GM13977 (cell line): ENCODE data around the gene LGR6.
A peak's percentile ranks its signal among the peaks of the same experiment; 100 is the strongest.
"Not testable (repeated sequence)": the region's sequence is repeated elsewhere in the genome, so short reads cannot be mapped to it uniquely, and the experiment has no call there.

ENCODE experiments used
- DNase-seq: peaks from one replicate; pipeline ENCODE4 v3.0.0; 2012; ENCODE audit warnings: low spot score
- in situ Hi-C: fragments of 300-500 bp; cut with MboI; formaldehyde crosslinking; loops from one replicate; pipeline ENCODE4 v1.12.0; 2022; ENCODE audit warnings: low sequenced_read_pairs, low pct_unique_long_range_greater_than_20kb, mixed read lengths, inconsistent platforms; ENCODE audit not compliant: unreplicated experiment
- TF ChIP-seq, protein P1 (sequence below): IDR thresholded peaks from 2 replicates; pipeline ENCODE4 v1.5.1; 2012; ENCODE audit warnings: mild to moderate bottlenecking, control low read depth; ENCODE audit not compliant: insufficient read depth; ENCODE audit errors: extremely low read depth, missing control alignments

LGR6 gene

GRCh38 chr1:202187697-202188407 lies 5.7 kb upstream of the LGR6 start:
- TF ChIP-seq, protein P1, sequence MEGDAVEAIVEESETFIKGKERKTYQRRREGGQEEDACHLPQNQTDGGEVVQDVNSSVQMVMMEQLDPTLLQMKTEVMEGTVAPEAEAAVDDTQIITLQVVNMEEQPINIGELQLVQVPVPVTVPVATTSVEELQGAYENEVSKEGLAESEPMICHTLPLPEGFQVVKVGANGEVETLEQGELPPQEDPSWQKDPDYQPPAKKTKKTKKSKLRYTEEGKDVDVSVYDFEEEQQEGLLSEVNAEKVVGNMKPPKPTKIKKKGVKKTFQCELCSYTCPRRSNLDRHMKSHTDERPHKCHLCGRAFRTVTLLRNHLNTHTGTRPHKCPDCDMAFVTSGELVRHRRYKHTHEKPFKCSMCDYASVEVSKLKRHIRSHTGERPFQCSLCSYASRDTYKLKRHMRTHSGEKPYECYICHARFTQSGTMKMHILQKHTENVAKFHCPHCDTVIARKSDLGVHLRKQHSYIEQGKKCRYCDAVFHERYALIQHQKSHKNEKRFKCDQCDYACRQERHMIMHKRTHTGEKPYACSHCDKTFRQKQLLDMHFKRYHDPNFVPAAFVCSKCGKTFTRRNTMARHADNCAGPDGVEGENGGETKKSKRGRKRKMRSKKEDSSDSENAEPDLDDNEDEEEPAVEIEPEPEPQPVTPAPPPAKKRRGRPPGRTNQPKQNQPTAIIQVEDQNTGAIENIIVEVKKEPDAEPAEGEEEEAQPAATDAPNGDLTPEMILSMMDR: no peak
- no peak for DNase-seq
- in situ Hi-C loops: loop anchor here (25.0 kb wide), 1 partner anchor 524 kb away; the partner anchor contains the start of gene SYT2

DNA sequence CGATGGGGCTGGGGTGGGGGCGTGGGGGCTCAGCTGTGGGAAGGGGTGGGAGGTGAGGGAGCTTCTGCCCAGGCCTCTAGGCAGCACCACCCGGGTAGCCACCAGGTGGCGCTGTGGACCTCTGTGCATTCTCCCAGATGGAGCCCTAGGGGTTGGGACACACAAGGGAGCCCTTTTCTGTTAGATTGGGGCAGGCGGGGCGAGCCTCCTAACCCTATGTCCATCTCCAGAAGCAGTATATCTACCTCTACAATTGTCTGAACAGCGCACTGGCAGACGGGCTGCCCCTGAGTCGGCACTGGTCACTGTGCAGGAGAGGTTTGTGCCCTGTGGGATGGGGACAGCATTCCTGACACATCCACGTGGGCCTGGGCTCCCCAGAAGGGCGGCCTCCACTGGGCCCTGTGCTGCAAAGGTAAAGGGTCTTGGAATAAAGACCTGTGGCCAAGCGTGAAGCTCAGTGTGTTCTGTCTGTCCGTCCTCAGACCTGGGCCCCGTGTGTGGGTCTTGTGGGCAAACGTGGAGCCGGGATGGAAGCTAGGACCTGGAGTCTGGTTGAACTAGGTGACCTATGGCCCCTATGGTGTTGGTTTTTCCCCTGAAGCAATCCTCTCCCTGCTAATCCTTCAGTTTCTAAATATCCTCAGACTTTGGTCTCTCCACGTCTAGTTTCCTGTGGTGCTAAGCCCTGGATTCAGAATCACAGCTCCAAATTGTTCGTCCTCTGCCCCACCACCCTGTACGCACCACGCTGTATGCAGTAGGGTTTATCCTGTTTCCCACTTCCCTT lies 4.4 kb upstream of the LGR6 start:
- peak; percentile 58 for DNase-seq
- in situ Hi-C loops: loop anchor here (25.0 kb wide), 1 partner anchor 523 kb away; the partner anchor contains the start of gene SYT2
- TF ChIP-seq, protein P1: peak; percentile 82

DNA sequence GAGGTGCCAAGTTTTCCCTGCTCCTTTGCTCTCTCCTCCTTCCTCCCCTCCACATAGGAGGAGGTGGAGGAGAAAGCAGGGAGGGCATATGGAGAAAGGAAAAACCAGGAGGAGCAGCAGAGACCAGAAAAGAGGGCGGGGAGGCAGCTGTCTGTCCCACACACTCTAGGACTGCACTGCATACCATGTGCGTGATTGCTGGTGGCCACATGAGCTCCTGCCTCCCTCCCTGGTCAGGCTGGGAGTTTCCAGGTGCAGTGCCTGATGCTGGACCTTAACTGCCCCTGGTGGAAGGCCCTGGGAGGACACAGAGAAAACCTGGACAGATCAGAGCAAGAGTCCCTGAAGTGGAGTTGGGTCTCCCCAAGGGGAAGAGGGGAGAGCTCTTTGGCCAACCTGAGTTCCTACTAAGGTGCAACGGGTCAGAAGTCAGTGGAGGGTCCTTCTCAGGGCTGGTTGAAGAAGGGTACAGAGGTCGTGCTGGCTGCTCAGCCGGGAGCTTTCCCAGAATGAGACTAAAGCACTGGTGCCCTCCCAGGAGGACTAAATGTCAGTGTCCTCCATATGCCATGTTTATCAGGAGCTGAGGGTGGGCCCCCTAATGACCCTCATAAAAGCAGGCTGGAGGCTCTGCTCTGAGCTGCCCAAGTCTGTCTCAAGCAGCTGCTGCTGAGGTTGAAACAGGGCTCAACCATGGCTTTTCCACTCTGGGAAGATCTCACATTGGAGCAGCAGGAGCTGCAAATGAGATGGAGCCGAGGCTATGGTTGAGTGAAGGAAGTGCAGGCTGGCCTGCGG lies 3.5 kb upstream of the LGR6 start:
- in situ Hi-C loops: loop anchor here (25.0 kb wide), 1 partner anchor 522 kb away; the partner anchor contains the start of gene SYT2
- no peak for DNase-seq
- TF ChIP-seq, protein P1: no peak

DNA sequence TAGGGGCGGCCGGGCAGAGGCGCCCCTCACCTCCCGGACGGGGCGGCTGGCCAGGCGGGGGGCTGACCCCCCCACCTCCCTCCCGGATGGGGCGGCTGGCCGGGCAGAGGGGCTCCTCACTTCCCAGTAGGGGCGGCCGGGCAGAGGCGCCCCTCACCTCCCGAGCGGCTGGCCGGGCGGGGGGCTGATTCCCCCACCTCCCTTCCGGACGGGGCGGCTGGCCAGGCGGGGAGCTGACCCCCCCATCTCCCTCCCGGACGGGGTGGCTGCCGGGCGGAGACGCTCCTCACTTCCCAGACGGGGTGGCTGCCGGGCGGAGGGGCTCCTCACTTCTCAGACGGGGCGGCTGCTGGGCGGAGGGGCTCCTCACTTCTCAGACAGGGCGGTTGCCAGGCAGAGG lies 2.2 kb upstream of the LGR6 start:
- not testable (repeated sequence) for DNase-seq
- in situ Hi-C loops: loop anchor here (25.0 kb wide), 1 partner anchor 521 kb away; the partner anchor contains the start of gene SYT2

DNA sequence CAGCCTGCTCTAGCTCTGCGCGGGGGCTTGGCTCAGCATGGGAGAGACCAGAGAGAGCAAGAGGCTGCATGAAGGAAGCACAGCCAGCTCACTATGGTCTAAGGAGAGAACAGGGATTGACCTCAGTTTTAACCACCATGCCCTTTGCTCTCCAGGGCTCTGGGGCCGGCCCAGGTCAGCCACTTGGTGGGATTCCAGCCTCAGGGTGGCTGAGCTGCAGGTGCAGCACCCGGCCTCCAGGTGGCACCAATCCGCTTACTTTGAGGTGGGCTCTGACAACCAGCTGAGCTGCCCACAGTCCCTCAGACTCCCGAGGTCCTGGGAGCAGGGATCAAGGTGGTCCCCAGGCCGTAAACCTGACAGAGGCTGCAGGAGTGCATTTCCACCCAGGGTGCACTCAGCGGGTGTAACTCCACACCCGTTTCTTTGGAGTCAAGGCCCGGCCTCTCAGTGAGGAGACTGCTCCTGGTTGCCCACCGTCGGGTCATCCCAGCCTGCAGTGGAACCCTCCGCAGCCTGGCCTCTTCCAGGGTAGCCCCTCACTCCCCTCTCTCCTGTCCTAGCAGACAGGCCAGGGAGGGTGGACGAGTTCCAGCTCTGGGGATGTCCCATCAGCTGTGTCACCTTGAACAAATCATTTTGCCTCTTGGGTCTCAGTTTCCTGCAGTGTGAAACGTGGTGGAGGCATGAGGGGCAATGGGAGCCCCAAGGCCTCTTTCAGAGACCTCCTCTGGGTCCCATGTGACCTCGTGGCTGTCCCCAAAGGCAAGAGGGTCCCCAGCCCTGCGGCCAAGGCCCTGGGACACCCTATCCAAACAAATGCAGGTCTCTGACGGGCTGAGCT lies 607 bp upstream of the LGR6 start:
- TF ChIP-seq, protein P1: peak; percentile 95
- peak; percentile 84 for DNase-seq
- in situ Hi-C loops: loop anchor here (25.0 kb wide), 1 partner anchor 519 kb away; the partner anchor contains the start of gene SYT2

GRCh38 chr1:202194328-202194648 lies 689 bp downstream of the LGR6 start:
- in situ Hi-C loops: loop anchor here (25.0 kb wide), 1 partner anchor 518 kb away; the partner anchor contains the start of gene SYT2
- DNase-seq: no peak
- TF ChIP-seq, protein P1: no peak
